Mesendoderm (in vitro differentiated cells): ENCODE results near the gene RPP25L.

ENCODE experiments used
- DNase-seq: peaks from one replicate; pipeline ENCODE4 v3.0.0; 2013
- H2AK5ac ChIP-seq: 2 replicates; pipeline ENCODE4 v1.6.1; 2013; ENCODE audit warnings: low read length, inconsistent platforms
- H2BK120ac ChIP-seq: 2 replicates; pipeline ENCODE4 v1.6.1; 2013; ENCODE audit warnings: low read depth, mild to moderate bottlenecking, low read length, moderate library complexity, mixed read lengths
- H2BK15ac ChIP-seq: replicated peaks from 2 replicates; pipeline ENCODE4 v1.6.1; 2013; ENCODE audit warnings: low read depth, mild to moderate bottlenecking, moderate library complexity
- H2BK5ac ChIP-seq: 2 replicates; pipeline ENCODE4 v1.6.1; 2013; ENCODE audit warnings: low read length, inconsistent platforms
- H3K18ac ChIP-seq: 2 replicates; pipeline ENCODE4 v1.6.1; 2013; ENCODE audit warnings: mild to moderate bottlenecking, low read length, mixed read lengths
- H3K23ac ChIP-seq: one replicate; pipeline ENCODE4 v1.6.1; 2013; ENCODE audit warnings: low read length
- H3K27ac ChIP-seq: 2 replicates; pipeline ENCODE4 v1.5.1; 2013; ENCODE audit warnings: low read depth, mild to moderate bottlenecking, inconsistent platforms, low read length, moderate library complexity
- H3K27me3 ChIP-seq: 2 replicates; pipeline ENCODE4 v1.6.1; 2013; ENCODE audit warnings: low read length, control low read depth, mild to moderate bottlenecking, inconsistent platforms; ENCODE audit not compliant: insufficient read depth, poor library complexity
- H3K36me3 ChIP-seq: 2 replicates; pipeline ENCODE4 v1.6.1; 2013; ENCODE audit warnings: low read length, inconsistent platforms; ENCODE audit not compliant: control insufficient read depth, insufficient read depth
- H3K4ac ChIP-seq: one replicate; pipeline ENCODE4 v1.6.1; 2013; ENCODE audit warnings: low read depth, mild to moderate bottlenecking, low read length, moderate library complexity
- H3K4me1 ChIP-seq: 2 replicates; pipeline ENCODE4 v1.6.1; 2013; ENCODE audit warnings: low read depth, low read length, inconsistent platforms; ENCODE audit not compliant: control insufficient read depth
- H3K4me2 ChIP-seq: 2 replicates; pipeline ENCODE4 v1.6.1; 2013; ENCODE audit warnings: low read length
- H3K4me3 ChIP-seq: 2 replicates; pipeline ENCODE4 v1.5.1; 2013; ENCODE audit warnings: mild to moderate bottlenecking, low read length
- H3K56ac ChIP-seq: one replicate; pipeline ENCODE4 v1.6.1; 2013; ENCODE audit warnings: low read length
- H3K79me1 ChIP-seq: 2 replicates; pipeline ENCODE4 v1.6.1; 2013; ENCODE audit warnings: low read length, inconsistent platforms
- H3K79me2 ChIP-seq: 2 replicates; pipeline ENCODE4 v1.6.1; 2013; ENCODE audit warnings: mild to moderate bottlenecking, low read length; ENCODE audit not compliant: control insufficient read depth, insufficient read depth
- H3K9ac ChIP-seq: 2 replicates; pipeline ENCODE4 v1.6.1; 2013; ENCODE audit warnings: low read length, inconsistent platforms
- H4K5ac ChIP-seq: one replicate; pipeline ENCODE4 v1.6.1; 2013; ENCODE audit warnings: low read length
- H4K8ac ChIP-seq: one replicate; pipeline ENCODE4 v1.6.1; 2013; ENCODE audit warnings: low read depth, mild to moderate bottlenecking, control low read depth, low read length, moderate library complexity
- WGBS: extraction: QIAGEN DNeasy Blood & Tissue Kit; methylation state at CpG from one replicate; pipeline ENCODE4 v1.1.7; 2013; ENCODE audit warnings: low lambda C conversion rate, missing lambda C conversion rate; ENCODE audit not compliant: insufficient coverage; ENCODE audit errors: extremely low coverage; 5-methylcytosine and 5-hydroxymethylcytosine counted together

The RPP25L gene

GRCh38 chr9:34577400-34578240 lies 34.3 kb downstream of the RPP25L start:
- Histone ChIP-seq H3K56ac (peak overlapping the region; percentile 89), H3K23ac (peak overlapping the region; percentile 45), H2BK15ac (no peak overlapping the region), H3K4ac (no peak overlapping the region), H3K36me3 (no peaks in the 10 kb centered on the region), H2BK5ac (peak overlapping the region; percentile 78), H2BK120ac (peak overlapping the region; percentile 9), H3K9ac (peak overlapping the region; percentile 60), H4K8ac (peak overlapping the region; percentile 68), H3K4me3 (no peak overlapping the region), H3K4me1 (peaks cover 22% of the 10 kb centered on the region), H3K18ac (peak overlapping the region; percentile 77), H3K4me2 (peak overlapping the region; percentile 73), H2AK5ac (peak overlapping the region; percentile 22), H3K79me2 (no peaks in the 10 kb centered on the region), H3K27ac (peak overlapping the region; percentile 64), H3K79me1 (no peaks in the 10 kb centered on the region), H3K27me3 (no peaks in the 10 kb centered on the region), H4K5ac (no peak overlapping the region)
- DNase-seq, result peak; percentile 88
- no CpG with 5 or more reads among the region's 62 CpGs for WGBS

GRCh38 chr9:34576597-34577399 lies 35.1 kb downstream of the RPP25L start:
- Histone ChIP-seq H4K5ac (no peak overlapping the region), H4K8ac (no peak overlapping the region), H3K79me1 (no peaks in the 10 kb centered on the region), H3K36me3 (no peaks in the 10 kb centered on the region), H3K4ac (no peak overlapping the region), H3K27me3 (no peaks in the 10 kb centered on the region), H3K23ac (no peak overlapping the region), H3K9ac (peak overlapping the region; percentile 55), H3K79me2 (no peaks in the 10 kb centered on the region), H3K56ac (peak overlapping the region; percentile 75), H3K4me2 (peak overlapping the region; percentile 48), H2BK120ac (no peak overlapping the region), H2BK15ac (no peak overlapping the region), H3K4me1 (peaks cover 22% of the 10 kb centered on the region), H3K27ac (peak overlapping the region; percentile 4), H2BK5ac (peak overlapping the region; percentile 78), H3K4me3 (no peak overlapping the region), H2AK5ac (peak overlapping the region; percentile 22), H3K18ac (no peak overlapping the region)
- no CpG with 5 or more reads among the region's 14 CpGs for WGBS
- peak; percentile 71 for DNase-seq

- Histone ChIP-seq H3K9ac (peak overlapping the region; percentile 24), H3K36me3 (no peaks in the 10 kb centered on the region), H3K23ac (no peak overlapping the region), H2AK5ac (peak overlapping the region; percentile 72), H3K4me2 (no peak overlapping the region), H3K56ac (peak overlapping the region; percentile 49), H3K4me1 (peaks cover 22% of the 10 kb centered on the region), H2BK5ac (no peak overlapping the region), H4K8ac (no peak overlapping the region), H2BK120ac (no peak overlapping the region), H3K27ac (no peak overlapping the region), H3K79me1 (no peaks in the 10 kb centered on the region), H3K79me2 (no peaks in the 10 kb centered on the region), H3K18ac (no peak overlapping the region), H4K5ac (no peak overlapping the region), H2BK15ac (no peak overlapping the region), H3K4ac (no peak overlapping the region), H3K4me3 (no peak overlapping the region), H3K27me3 (no peaks in the 10 kb centered on the region)
- no CpG with 5 or more reads among the region's 21 CpGs for WGBS
- DNase-seq, result no peak
These were observed 35.9 kb downstream of the RPP25L start for GRCh38 chr9:34575862-34576596.

GRCh38 chr9:34575241-34575640 lies 36.7 kb downstream of the RPP25L start:
- Histone ChIP-seq H3K4me2 (no peak overlapping the region), H3K56ac (no peak overlapping the region), H3K27me3 (no peaks in the 10 kb centered on the region), H4K5ac (no peak overlapping the region), H3K79me1 (no peaks in the 10 kb centered on the region), H3K36me3 (no peaks in the 10 kb centered on the region), H3K79me2 (no peaks in the 10 kb centered on the region), H3K4ac (no peak overlapping the region), H2BK5ac (no peak overlapping the region), H3K4me1 (peaks cover 22% of the 10 kb centered on the region), H3K27ac (no peak overlapping the region), H3K9ac (no peak overlapping the region), H4K8ac (no peak overlapping the region), H3K18ac (no peak overlapping the region), H2BK120ac (no peak overlapping the region), H3K23ac (no peak overlapping the region), H3K4me3 (no peak overlapping the region), H2BK15ac (no peak overlapping the region), H2AK5ac (no peak overlapping the region)
- no CpG with 5 or more reads among the region's 8 CpGs for WGBS
- DNase-seq, result no peak

GRCh38 chr9:34574571-34574970 lies 37.3 kb downstream of the RPP25L start:
- H2BK15ac ChIP-seq, result no peak overlapping the region
- H3K9ac ChIP-seq, result no peak overlapping the region
- no peak overlapping the region for H4K5ac ChIP-seq
- peak overlapping the region; percentile 59 for H3K56ac ChIP-seq
- no peaks in the 10 kb centered on the region for H3K27me3 ChIP-seq
- H2AK5ac ChIP-seq, result no peak overlapping the region
- no peaks in the 10 kb centered on the region for H3K79me1 ChIP-seq
- H2BK5ac ChIP-seq, result no peak overlapping the region
- H3K4me1 ChIP-seq, result peaks cover 18% of the 10 kb centered on the region
- H3K79me2 ChIP-seq, result no peaks in the 10 kb centered on the region
- H2BK120ac ChIP-seq, result no peak overlapping the region
- H3K18ac ChIP-seq, result no peak overlapping the region
- no peaks in the 10 kb centered on the region for H3K36me3 ChIP-seq
- H3K27ac ChIP-seq, result no peak overlapping the region
- H3K23ac ChIP-seq, result peak overlapping the region; percentile 6
- DNase-seq, result no peak
- H4K8ac ChIP-seq, result no peak overlapping the region
- WGBS, result no CpG with 5 or more reads among the region's 12 CpGs
- H3K4me3 ChIP-seq, result no peak overlapping the region
- no peak overlapping the region for H3K4ac ChIP-seq
- no peak overlapping the region for H3K4me2 ChIP-seq
